HL-60 (cell line): ENCODE results near the gene HS3ST5.

Experiments
- DNase-seq, 2 experiments: peaks; one replicate each; pipeline ENCODE4 v3.0.0-alpha.2; 2010 to 2020; ENCODE audit warnings: low read depth in 1 of 2, low spot score in 1 of 2
- H3K27ac ChIP-seq: fragments of 250-450 bp; sonication (Bioruptor Pico); replicated peaks from 2 replicates; pipeline ENCODE4 v1.5.1; 2020; ENCODE audit warnings: mild to moderate bottlenecking, moderate library complexity
- H3K27me3 ChIP-seq: fragments of 250-450 bp; sonication (Bioruptor Pico); 2 replicates; pipeline ENCODE4 v1.5.1; 2021; ENCODE audit warnings: mild to moderate bottlenecking, moderate library complexity; ENCODE audit not compliant: insufficient read depth, poor library complexity, severe bottlenecking
- H3K4me3 ChIP-seq: replicated peaks from 2 replicates; pipeline ENCODE4 v1.5.1; 2011; ENCODE audit warnings: mild to moderate bottlenecking, control low read depth, low read length; ENCODE audit not compliant: insufficient read depth
- CTCF ChIP-seq: IDR thresholded peaks from one replicate; pipeline ENCODE4 v1.5.1; 2011; ENCODE audit warnings: low read length, control low read depth, inconsistent platforms; ENCODE audit not compliant: insufficient read depth
- GABPA ChIP-seq: IDR thresholded peaks from 2 replicates; pipeline ENCODE4 v1.6.1; 2012; ENCODE audit warnings: low read depth
- POLR2AphosphoS5 ChIP-seq: IDR thresholded peaks from 2 replicates; pipeline ENCODE4 v1.6.1; 2012; ENCODE audit warnings: low read depth
- REST ChIP-seq: IDR thresholded peaks from 2 replicates; pipeline ENCODE4 v1.6.1; 2012; ENCODE audit warnings: low read depth; ENCODE audit not compliant: insufficient replicate concordance
- SPI1 ChIP-seq: IDR thresholded peaks from 2 replicates; pipeline ENCODE4 v1.6.1; 2012; ENCODE audit warnings: low read depth, mild to moderate bottlenecking, borderline replicate concordance

The HS3ST5 gene

GRCh38 chr6:114354482-114354881, 11.7 kb upstream of the HS3ST5 start:
- no peak overlapping the region for H3K4me3 ChIP-seq
- no peaks in the 10 kb centered on the region for H3K27me3 ChIP-seq
- no peak for TF ChIP-seq CTCF
- no peak for TF ChIP-seq SPI1
- no peak for TF ChIP-seq GABPA
- TF ChIP-seq REST = no peak
- DNase-seq = no peak
- H3K27ac ChIP-seq = no peak overlapping the region

GRCh38 chr6:114346451-114346850, 3.6 kb upstream of the HS3ST5 start:
- no peak for DNase-seq
- Histone ChIP-seq H3K4me3 (no peak overlapping the region), H3K27ac (no peak overlapping the region), H3K27me3 (peaks cover 27% of the 10 kb centered on the region)
- TF ChIP-seq CTCF (no peak), SPI1 (no peak), REST (no peak), POLR2AphosphoS5 (no peak), GABPA (no peak)

- Histone ChIP-seq H3K27me3 (peaks cover 30% of the 10 kb centered on the region), H3K27ac (no peak overlapping the region), H3K4me3 (no peak overlapping the region)
- TF ChIP-seq GABPA (no peak), REST (no peak), SPI1 (no peak), POLR2AphosphoS5 (no peak), CTCF (no peak)
- DNase-seq = no peak
Measured at GRCh38 chr6:114344971-114345275, 2.1 kb upstream of the HS3ST5 start.
